ENCODE results near the gene TADA2B. TPM values are rescaled to one million over a fixed set of nuclear protein-coding genes. Genes with fewer than 3 reads are reported as not detected.

Gene TADA2B
- total RNA-seq, 5 donors from 2014 or later (not counting 1 experiment from before 2014, with no cell fraction given) = 36.6 to 44.8 (median 42.3) TPM

DNA sequence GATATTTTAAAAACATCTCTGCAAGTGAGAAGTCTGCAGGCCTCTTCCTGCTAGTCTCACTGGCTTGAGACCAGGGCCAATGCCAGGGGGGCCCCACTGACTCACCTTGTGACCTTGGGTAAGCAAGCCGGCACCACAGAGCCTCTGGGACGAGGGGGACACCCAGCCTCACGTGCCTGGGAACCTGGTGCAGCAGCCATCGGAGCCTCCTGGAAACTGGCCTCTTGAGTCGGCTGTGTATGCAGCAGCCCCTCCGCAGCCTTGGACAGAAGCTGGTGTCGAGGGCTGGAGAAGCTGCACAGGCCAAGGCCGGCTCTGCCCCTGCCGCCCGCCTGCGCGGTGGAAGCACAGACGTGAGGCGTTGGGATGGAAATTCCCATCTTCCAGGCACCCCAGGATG lies 8.7 kb downstream of the TADA2B start:
- Mint-ChIP-seq H3K9me3 (no peaks in the 10 kb centered on the region), H3K4me3 (peak overlapping the region in 1 of 3 donors; percentile 27), H3K27me3 (no peaks in the 10 kb centered on the region), H3K4me1 (peaks cover 46 to 51% (median 47%) of the 10 kb centered on the region in 3 donors), H3K36me3 (peaks cover 22% of the 10 kb centered on the region), H3K27ac (no peak overlapping the region)
- H3K4me1 ChIP-seq (ENCODE audit: control insufficient read depth in 1 of 2, extremely low read depth in 1 of 2, insufficient read depth in 2 of 2, low read length in 2 of 2) = peaks cover 0 to 59% of the 10 kb centered on the region in 2 experiments
- ChIA-PET POLR2A (interaction anchor here in 1 of 2 donors (0.7 kb wide), 1 partner anchor 30 kb away, joined by 6 read pairs; no protein-coding TSS in a partner anchor), CTCF (no interaction called here)
- ATAC-seq (replicated peaks in 1 of 4) (no peak), DNase-seq (no peak)
- WGBS (ENCODE audit: insufficient coverage) = 96% methylated on average over 13 of the region's 14 CpGs
- no peaks in the 10 kb centered on the region for H3K9me3 ChIP-seq
- H3K27ac ChIP-seq (ENCODE audit: low read length) = no peak overlapping the region
- peaks cover 16 to 61% of the 10 kb centered on the region in 2 donors for H3K36me3 ChIP-seq (ENCODE audit: control insufficient read depth in 2 of 2, extremely low read depth in 1 of 2, insufficient read depth in 1 of 2, low read length in 1 of 2)
- no peaks in the 10 kb centered on the region for H3K27me3 ChIP-seq (replicated peaks in 1 of 2; ENCODE audit: control insufficient read depth in 2 of 2, extremely low read depth in 1 of 2, insufficient read depth in 2 of 2, low read length in 1 of 2)
- H3K4me3 ChIP-seq (ENCODE audit: control insufficient read depth in 1 of 2, extremely low read depth in 1 of 2, low read length in 1 of 2) = no peak overlapping the region

DNA sequence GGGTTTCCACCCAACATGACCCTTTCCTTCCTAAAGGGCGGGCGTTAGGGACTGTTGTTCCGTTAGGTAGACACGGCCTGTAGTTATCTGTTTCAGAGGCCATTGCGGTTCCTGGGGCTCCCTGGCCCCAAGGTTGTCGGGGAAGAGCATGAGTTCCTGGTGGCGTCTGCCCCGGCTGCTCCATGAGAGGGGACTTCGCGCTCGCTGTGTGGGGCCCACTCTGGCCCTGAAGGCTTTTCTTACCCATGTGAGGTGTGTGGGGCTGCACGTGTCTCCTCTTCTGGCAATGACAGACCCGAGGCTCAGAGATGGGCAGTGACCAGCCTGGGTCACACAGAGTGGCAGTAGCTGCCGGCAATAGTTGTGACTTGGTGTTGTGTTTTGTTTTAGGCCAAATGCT lies 9.1 kb downstream of the TADA2B start:
- Histone ChIP-seq H3K27ac (ENCODE audit: low read length) (no peak overlapping the region), H3K27me3 (replicated peaks in 1 of 2; ENCODE audit: control insufficient read depth in 2 of 2, extremely low read depth in 1 of 2, insufficient read depth in 2 of 2, low read length in 1 of 2) (no peaks in the 10 kb centered on the region), H3K4me3 (ENCODE audit: control insufficient read depth in 1 of 2, extremely low read depth in 1 of 2, low read length in 1 of 2) (no peak overlapping the region), H3K36me3 (ENCODE audit: control insufficient read depth in 2 of 2, extremely low read depth in 1 of 2, insufficient read depth in 1 of 2, low read length in 1 of 2) (peaks cover 16 to 61% of the 10 kb centered on the region in 2 donors), H3K9me3 (no peaks in the 10 kb centered on the region), H3K4me1 (ENCODE audit: control insufficient read depth in 1 of 2, extremely low read depth in 1 of 2, insufficient read depth in 2 of 2, low read length in 2 of 2) (peaks cover 0 to 55% of the 10 kb centered on the region in 2 experiments)
- no peak overlapping the region for H3K27ac Mint-ChIP-seq
- no peaks in the 10 kb centered on the region for H3K9me3 Mint-ChIP-seq
- no peaks in the 10 kb centered on the region for H3K27me3 Mint-ChIP-seq
- no peak for DNase-seq
- peaks cover 22% of the 10 kb centered on the region for H3K36me3 Mint-ChIP-seq
- no peak for ATAC-seq (replicated peaks in 1 of 4)
- ChIA-PET POLR2A (no interaction called here), CTCF (no interaction called here)
- peaks cover 42 to 47% (median 43%) of the 10 kb centered on the region in 3 donors for H3K4me1 Mint-ChIP-seq
- WGBS (ENCODE audit: insufficient coverage) = 96% methylated on average over 12 of the region's 14 CpGs
- H3K4me3 Mint-ChIP-seq = peak overlapping the region in 1 of 3 donors; percentile 27

GRCh38 chr4:7052923-7053715 lies 9.9 kb downstream of the TADA2B start:
- Histone ChIP-seq H3K4me3 (ENCODE audit: control insufficient read depth in 1 of 2, extremely low read depth in 1 of 2, low read length in 1 of 2) (no peak overlapping the region), H3K27me3 (replicated peaks in 1 of 2; ENCODE audit: control insufficient read depth in 2 of 2, extremely low read depth in 1 of 2, insufficient read depth in 2 of 2, low read length in 1 of 2) (no peaks in the 10 kb centered on the region), H3K4me1 (ENCODE audit: control insufficient read depth in 1 of 2, extremely low read depth in 1 of 2, insufficient read depth in 2 of 2, low read length in 2 of 2) (peaks cover 0 to 49% of the 10 kb centered on the region in 2 experiments), H3K9me3 (no peaks in the 10 kb centered on the region), H3K36me3 (ENCODE audit: control insufficient read depth in 2 of 2, extremely low read depth in 1 of 2, insufficient read depth in 1 of 2, low read length in 1 of 2) (peaks cover 16 to 61% of the 10 kb centered on the region in 2 donors), H3K27ac (ENCODE audit: low read length) (no peak overlapping the region)
- peak in 2 of 4 experiments; percentile 35 to 39 for ATAC-seq (replicated peaks in 1 of 4)
- 92% methylated on average over 12 of the region's 20 CpGs for WGBS (ENCODE audit: insufficient coverage)
- H3K4me3 Mint-ChIP-seq = peak overlapping the region in 1 of 3 donors; percentile 27
- no peaks in the 10 kb centered on the region for H3K27me3 Mint-ChIP-seq
- H3K27ac Mint-ChIP-seq = peak overlapping the region; percentile 57 to 61
- peaks cover 37 to 43% (median 38%) of the 10 kb centered on the region in 3 donors for H3K4me1 Mint-ChIP-seq
- POLR2A ChIA-PET = no interaction called here
- no peaks in the 10 kb centered on the region for H3K9me3 Mint-ChIP-seq
- peak in 7 of 35 experiments; percentile 10 to 50 (median 19) for DNase-seq
- CTCF ChIA-PET = no interaction called here
- H3K36me3 Mint-ChIP-seq = peaks cover 24% of the 10 kb centered on the region

DNA sequence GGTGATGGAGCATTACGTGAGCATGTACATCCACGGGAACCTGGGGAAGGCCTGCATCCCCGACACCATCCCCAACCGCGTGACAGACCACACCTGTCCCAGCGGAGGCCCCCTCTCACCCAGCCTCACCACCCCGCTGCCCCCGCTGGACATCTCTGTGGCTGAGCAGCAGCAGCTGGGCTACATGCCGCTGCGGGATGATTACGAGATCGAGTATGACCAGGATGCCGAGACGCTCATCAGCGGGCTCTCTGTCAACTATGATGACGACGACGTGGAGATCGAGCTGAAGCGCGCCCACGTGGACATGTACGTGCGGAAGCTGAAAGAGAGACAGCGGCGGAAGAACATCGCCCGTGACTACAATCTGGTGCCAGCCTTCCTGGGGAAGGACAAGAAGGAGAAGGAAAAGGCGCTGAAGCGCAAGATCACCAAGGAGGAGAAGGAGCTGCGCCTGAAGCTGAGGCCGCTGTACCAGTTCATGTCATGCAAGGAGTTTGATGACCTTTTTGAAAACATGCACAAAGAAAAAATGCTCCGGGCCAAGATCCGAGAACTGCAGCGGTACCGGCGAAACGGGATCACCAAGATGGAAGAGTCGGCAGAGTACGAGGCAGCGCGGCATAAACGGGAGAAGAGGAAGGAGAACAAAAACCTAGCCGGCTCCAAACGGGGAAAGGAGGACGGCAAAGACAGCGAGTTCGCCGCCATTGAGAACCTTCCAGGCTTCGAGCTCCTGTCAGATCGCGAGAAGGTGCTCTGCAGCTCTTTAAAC lies 11.1 kb downstream of the TADA2B start:
- POLR2A ChIA-PET = interaction anchor here in 1 of 2 donors (0.7 kb wide), 1 partner anchor 1279 kb away, joined by 3 read pairs; no protein-coding TSS in a partner anchor
- no peak overlapping the region for H3K4me3 Mint-ChIP-seq

DNA sequence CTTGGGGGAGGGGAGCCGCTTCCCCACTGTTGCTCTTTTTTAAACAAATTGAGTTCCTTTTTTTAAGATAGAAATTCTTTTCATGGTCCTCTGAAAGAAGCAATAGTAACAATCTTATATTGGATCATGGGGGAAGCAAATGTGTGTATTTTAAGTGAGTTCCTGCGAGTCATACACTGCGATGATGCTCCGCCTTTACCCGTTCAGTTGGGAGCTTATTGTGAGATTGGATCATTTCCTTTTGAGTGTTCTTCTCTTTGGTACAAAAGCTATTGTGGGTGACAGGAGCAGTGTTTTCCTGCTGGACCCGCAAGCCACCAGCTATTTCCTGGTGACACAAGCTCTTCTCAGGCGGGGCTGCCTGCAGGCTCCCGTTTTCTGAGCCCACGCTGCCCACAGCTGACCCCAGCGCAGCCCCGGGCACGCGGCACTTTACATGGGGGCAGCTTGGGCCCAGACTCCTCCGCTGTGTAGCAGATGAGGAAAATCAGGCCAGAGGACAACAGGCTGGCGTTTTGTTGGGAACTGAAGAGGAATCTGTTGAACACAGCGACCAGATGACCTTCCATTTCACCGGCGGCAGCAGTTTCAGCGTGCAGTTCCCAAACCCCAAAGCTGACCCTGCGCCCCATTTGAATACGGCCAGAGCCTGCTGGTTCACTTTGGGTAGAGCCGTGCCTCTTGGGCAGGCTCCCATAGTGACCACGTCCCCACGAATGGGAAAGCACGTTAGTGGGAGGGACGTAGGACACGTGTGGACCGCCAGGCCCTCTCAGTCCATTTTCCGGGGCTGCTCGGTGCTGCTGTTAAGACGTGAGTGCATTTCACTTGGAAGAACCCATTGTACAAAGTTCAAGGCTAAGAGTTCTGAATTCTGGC lies 12.2 kb downstream of the TADA2B start:
- no peak overlapping the region for H3K4me3 ChIP-seq (ENCODE audit: control insufficient read depth in 1 of 2, extremely low read depth in 1 of 2, low read length in 1 of 2)
- no peaks in the 10 kb centered on the region for H3K9me3 Mint-ChIP-seq
- H3K36me3 Mint-ChIP-seq = peaks cover 26% of the 10 kb centered on the region
- no peaks in the 10 kb centered on the region for H3K27me3 Mint-ChIP-seq
- no peak for DNase-seq
- ChIA-PET POLR2A (interaction anchor here in 1 of 2 donors (0.6 to 0.7 kb wide), 2 partner anchors 10 to 1278 kb away, joined by 3 to 4 read pairs; no protein-coding TSS in a partner anchor), CTCF (interaction anchor here in 1 of 2 donors (0.5 kb wide), 1 partner anchor 391 kb away, joined by 6 read pairs; no protein-coding TSS in a partner anchor)
- peaks cover 0 to 36% of the 10 kb centered on the region in 2 experiments for H3K4me1 ChIP-seq (ENCODE audit: control insufficient read depth in 1 of 2, extremely low read depth in 1 of 2, insufficient read depth in 2 of 2, low read length in 2 of 2)
- no peak for ATAC-seq (replicated peaks in 1 of 4)
- no peak overlapping the region for H3K27ac Mint-ChIP-seq
- WGBS (ENCODE audit: insufficient coverage) = 95% methylated on average over 31 of the region's 31 CpGs
- H3K4me1 Mint-ChIP-seq = peaks cover 22 to 30% (median 24%) of the 10 kb centered on the region in 3 donors
- no peaks in the 10 kb centered on the region for H3K9me3 ChIP-seq
- H3K27ac ChIP-seq (ENCODE audit: low read length) = no peak overlapping the region
- H3K4me3 Mint-ChIP-seq = no peak overlapping the region
- H3K27me3 ChIP-seq (replicated peaks in 1 of 2; ENCODE audit: control insufficient read depth in 2 of 2, extremely low read depth in 1 of 2, insufficient read depth in 2 of 2, low read length in 1 of 2) = no peaks in the 10 kb centered on the region
- H3K36me3 ChIP-seq (ENCODE audit: control insufficient read depth in 2 of 2, extremely low read depth in 1 of 2, insufficient read depth in 1 of 2, low read length in 1 of 2) = peaks cover 16 to 64% of the 10 kb centered on the region in 2 donors

More for the DNA sequence above, 11.1 kb downstream of the TADA2B start:
- Histone ChIP-seq H3K36me3 (ENCODE audit: control insufficient read depth in 2 of 2, extremely low read depth in 1 of 2, insufficient read depth in 1 of 2, low read length in 1 of 2) (peaks cover 16 to 61% of the 10 kb centered on the region in 2 donors), H3K4me3 (ENCODE audit: control insufficient read depth in 1 of 2, extremely low read depth in 1 of 2, low read length in 1 of 2) (no peak overlapping the region), H3K27me3 (replicated peaks in 1 of 2; ENCODE audit: control insufficient read depth in 2 of 2, extremely low read depth in 1 of 2, insufficient read depth in 2 of 2, low read length in 1 of 2) (no peaks in the 10 kb centered on the region), H3K4me1 (ENCODE audit: control insufficient read depth in 1 of 2, extremely low read depth in 1 of 2, insufficient read depth in 2 of 2, low read length in 2 of 2) (peaks cover 0 to 46% of the 10 kb centered on the region in 2 experiments), H3K27ac (ENCODE audit: low read length) (no peak overlapping the region), H3K9me3 (no peaks in the 10 kb centered on the region)
- peak overlapping the region in 1 of 2 donors; percentile 5 for H3K27ac Mint-ChIP-seq
- H3K9me3 Mint-ChIP-seq = no peaks in the 10 kb centered on the region
- ATAC-seq (replicated peaks in 1 of 4) (no peak), DNase-seq (no peak)
- H3K36me3 Mint-ChIP-seq = peaks cover 23% of the 10 kb centered on the region
- WGBS (ENCODE audit: insufficient coverage) = 97% methylated on average over 52 of the region's 52 CpGs
- H3K27me3 Mint-ChIP-seq = no peaks in the 10 kb centered on the region
- CTCF ChIA-PET = no interaction called here
- peaks cover 30 to 34% (median 34%) of the 10 kb centered on the region in 3 donors for H3K4me1 Mint-ChIP-seq
